Nephron (organoid): ENCODE data around the gene VPS13D.
"Not testable (repeated sequence)": the region's sequence is repeated elsewhere in the genome, so short reads cannot be mapped to it uniquely, and the experiment has no call there.

Source experiments
- H3K27ac Mint-ChIP-seq, 3 experiments: 2 replicates each; pipeline ENCODE4 v1.8.0; 2020; ENCODE audit warnings: mixed read lengths in 3 of 3, mild to moderate bottlenecking in 2 of 3, moderate library complexity in 1 of 3
- H3K27me3 Mint-ChIP-seq: 2 replicates; pipeline ENCODE4 v1.8.0; 2021; ENCODE audit warnings: low read depth, mild to moderate bottlenecking, moderate library complexity, mixed read lengths
- H3K36me3 Mint-ChIP-seq: 2 replicates; pipeline ENCODE4 v1.8.0; 2020; ENCODE audit warnings: low read depth, mixed read lengths
- H3K4me1 Mint-ChIP-seq: 2 replicates; pipeline ENCODE4 v1.8.0; 2020; ENCODE audit warnings: mixed read lengths
- H3K4me3 Mint-ChIP-seq, 3 experiments: 2 replicates each; pipeline ENCODE4 v1.8.0; 2020; ENCODE audit warnings: mild to moderate bottlenecking in 3 of 3, mixed read lengths in 3 of 3, moderate library complexity in 2 of 3
- H3K9me3 Mint-ChIP-seq: 2 replicates; pipeline ENCODE4 v1.8.0; 2020; ENCODE audit warnings: mixed read lengths
- TF ChIP-seq, protein P1 (sequence below), 3 experiments: fragments of 200-600 bp; sonication (generic); IDR thresholded peaks; one replicate each; pipeline ENCODE4 v1.5.0; 2021; ENCODE audit warnings: antibody characterized with exemption in 3 of 3; ENCODE audit not compliant: unreplicated experiment in 3 of 3

Gene VPS13D

DNA sequence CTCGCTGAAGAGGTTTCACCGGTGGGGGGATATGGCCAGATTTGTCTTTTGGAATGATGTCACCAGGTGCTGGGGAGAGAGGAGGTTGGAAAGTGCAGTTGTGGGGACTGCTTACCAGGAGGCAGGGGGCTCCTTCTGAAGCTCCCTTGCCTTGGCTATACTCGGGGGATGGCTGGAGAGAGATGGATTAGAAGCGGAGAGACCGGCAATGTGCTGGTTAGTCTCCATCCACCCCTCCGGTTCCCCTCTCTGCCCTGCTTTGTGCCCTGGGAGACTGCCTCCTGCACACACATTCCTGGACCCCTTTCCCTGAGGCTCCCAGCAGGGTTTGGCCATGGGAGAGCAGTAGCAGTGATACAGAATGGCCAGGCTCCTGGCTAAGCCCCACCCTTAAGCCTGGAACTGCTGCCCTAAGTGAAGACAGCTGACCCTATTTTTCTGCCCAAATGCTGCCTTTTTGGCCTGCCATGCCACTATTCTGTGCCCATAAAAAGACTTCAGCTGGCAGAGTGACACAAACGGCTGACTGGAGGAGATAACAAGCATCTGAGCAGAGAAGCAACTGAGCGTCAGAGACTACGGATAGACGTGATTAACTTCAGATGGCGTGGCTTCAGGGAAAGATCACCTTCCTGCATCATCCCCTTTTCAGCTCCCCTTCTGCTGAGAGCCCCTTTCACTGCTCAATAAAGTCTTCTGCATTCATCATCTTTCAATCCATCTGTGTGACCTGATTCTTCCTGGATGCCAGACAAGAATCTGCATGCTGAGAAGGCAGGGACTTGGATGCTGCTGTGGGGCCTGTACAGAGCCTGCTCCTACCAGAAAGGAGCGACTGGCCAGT, 14.5 kb upstream of the VPS13D start:
- Mint-ChIP-seq H3K27ac (no peak overlapping the region), H3K27me3 (peaks cover 14% of the 10 kb centered on the region), H3K4me1 (no peaks in the 10 kb centered on the region), H3K4me3 (no peak overlapping the region), H3K9me3 (peaks cover 13% of the 10 kb centered on the region), H3K36me3 (no peaks in the 10 kb centered on the region)
- TF ChIP-seq, protein P1, sequence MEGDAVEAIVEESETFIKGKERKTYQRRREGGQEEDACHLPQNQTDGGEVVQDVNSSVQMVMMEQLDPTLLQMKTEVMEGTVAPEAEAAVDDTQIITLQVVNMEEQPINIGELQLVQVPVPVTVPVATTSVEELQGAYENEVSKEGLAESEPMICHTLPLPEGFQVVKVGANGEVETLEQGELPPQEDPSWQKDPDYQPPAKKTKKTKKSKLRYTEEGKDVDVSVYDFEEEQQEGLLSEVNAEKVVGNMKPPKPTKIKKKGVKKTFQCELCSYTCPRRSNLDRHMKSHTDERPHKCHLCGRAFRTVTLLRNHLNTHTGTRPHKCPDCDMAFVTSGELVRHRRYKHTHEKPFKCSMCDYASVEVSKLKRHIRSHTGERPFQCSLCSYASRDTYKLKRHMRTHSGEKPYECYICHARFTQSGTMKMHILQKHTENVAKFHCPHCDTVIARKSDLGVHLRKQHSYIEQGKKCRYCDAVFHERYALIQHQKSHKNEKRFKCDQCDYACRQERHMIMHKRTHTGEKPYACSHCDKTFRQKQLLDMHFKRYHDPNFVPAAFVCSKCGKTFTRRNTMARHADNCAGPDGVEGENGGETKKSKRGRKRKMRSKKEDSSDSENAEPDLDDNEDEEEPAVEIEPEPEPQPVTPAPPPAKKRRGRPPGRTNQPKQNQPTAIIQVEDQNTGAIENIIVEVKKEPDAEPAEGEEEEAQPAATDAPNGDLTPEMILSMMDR (IDR thresholded peaks at IDR 0.05; ENCODE audit: unreplicated experiment in 3 of 3), result no peak

DNA sequence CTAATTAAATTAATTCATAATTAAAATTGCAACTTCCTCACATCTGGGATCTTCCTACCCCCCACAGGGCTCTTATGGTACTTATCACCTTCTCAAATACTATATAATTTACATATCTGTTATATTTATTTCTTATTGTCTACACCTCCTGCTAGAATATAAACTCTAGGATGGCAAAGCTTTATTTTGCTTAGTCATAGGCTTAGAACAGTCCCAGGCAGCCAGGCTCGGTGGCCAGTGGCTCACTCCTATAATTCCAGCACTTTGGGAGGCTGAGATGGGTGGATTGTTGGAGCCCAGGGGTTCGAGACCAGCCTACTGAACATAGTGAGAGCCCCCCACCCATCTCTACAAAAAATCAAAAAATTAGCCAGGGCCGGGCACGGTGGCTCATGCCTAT, 10.0 kb upstream of the VPS13D start:
- TF ChIP-seq, protein P1 (IDR thresholded peaks at IDR 0.05; ENCODE audit: unreplicated experiment in 3 of 3), result no peak
- Mint-ChIP-seq H3K4me3 (no peak overlapping the region), H3K27me3 (peaks cover 20% of the 10 kb centered on the region), H3K27ac (no peak overlapping the region), H3K4me1 (no peaks in the 10 kb centered on the region), H3K36me3 (peaks cover 4% of the 10 kb centered on the region), H3K9me3 (peaks cover 18% of the 10 kb centered on the region)

DNA sequence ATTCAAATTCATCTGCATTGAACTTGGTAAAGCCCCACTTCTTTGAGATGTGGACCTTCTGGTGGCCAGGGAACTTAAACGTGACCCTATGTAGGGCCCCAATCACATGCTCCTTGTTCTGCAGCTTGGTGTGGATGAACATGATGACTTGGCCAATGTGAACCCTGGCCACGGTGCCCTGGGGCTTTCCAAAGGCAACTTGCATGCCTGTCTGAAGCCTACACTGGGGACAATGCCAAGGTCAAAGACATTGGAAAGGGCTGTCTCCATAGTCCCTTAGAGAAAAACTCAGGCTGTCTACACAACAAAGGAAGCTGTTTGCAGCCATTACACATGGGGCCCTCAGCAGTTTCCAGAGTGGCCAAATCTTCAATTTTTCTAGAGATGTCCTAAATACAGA, 8.9 kb upstream of the VPS13D start:
- no peak overlapping the region for H3K27ac Mint-ChIP-seq
- peaks cover 22% of the 10 kb centered on the region for H3K27me3 Mint-ChIP-seq
- peaks cover 14% of the 10 kb centered on the region for H3K9me3 Mint-ChIP-seq
- no peak overlapping the region for H3K4me3 Mint-ChIP-seq
- TF ChIP-seq, protein P1 (IDR thresholded peaks at IDR 0.05; ENCODE audit: unreplicated experiment in 3 of 3), result no peak
- no peaks in the 10 kb centered on the region for H3K4me1 Mint-ChIP-seq
- H3K36me3 Mint-ChIP-seq, result peaks cover 4% of the 10 kb centered on the region

DNA sequence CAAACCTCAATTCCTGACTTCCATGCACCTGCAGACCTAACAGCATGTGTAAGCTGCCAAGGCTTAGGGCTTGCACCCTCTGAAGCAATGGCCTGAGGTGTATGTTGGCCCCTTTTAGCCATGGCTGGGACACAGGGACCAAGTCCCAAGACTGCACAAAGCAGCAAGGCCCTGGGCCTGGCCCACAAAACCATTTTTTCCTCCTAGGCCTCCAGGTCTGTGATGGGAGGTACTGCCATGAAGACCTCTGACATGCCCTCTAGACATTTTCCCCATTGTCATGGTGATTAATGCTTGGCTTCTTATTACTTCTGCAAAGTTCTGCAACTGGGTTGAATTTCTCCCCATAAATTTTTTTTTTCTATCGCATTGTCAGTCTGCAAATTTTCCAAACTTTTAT, 7.1 kb upstream of the VPS13D start:
- H3K27me3 Mint-ChIP-seq, result peaks cover 20% of the 10 kb centered on the region
- not testable (repeated sequence) for H3K36me3 Mint-ChIP-seq, H3K9me3 Mint-ChIP-seq, H3K4me1 Mint-ChIP-seq, H3K4me3 Mint-ChIP-seq, H3K27ac Mint-ChIP-seq

DNA sequence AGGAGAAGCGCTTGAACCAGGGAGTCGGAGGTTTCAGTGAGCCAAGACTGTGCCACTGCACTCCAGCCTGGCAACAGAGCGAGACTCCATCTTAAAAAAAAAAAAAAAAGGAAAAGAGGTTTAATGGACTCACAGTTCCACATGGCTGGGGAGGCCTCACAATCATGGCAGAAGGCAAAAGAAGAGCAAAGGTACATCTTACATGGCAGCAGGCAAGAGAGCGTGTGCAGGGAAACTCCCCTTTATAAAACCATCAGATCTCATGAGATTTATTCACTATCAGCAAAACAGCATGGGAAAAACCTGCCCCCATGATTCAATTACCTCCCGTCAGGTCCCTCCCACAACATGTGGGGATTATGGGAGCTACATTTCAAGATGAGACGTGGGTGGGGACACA, 5.7 kb upstream of the VPS13D start:
- not testable (repeated sequence) for H3K27ac Mint-ChIP-seq, H3K4me3 Mint-ChIP-seq, H3K36me3 Mint-ChIP-seq, H3K9me3 Mint-ChIP-seq, H3K4me1 Mint-ChIP-seq
- H3K27me3 Mint-ChIP-seq, result peaks cover 17% of the 10 kb centered on the region

DNA sequence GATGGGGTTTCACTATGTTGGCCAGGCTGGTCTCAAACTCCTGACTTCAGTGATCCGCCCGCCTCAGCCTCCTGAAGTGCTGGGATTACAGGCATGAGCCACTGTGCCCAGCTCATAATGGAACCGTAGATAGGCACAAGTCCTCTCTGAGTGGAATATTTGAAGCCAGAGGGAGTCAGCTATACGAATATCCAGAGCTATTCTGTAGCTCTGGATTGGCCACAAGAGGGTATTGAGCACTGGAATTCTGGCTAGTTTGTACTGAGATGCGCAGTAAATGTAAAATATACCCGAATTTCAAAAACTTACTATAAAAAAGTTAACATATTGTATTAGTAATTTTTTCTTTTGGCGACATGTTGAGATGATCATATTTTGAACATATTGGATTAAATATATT, 851 bp upstream of the VPS13D start:
- no peaks in the 10 kb centered on the region for H3K9me3 Mint-ChIP-seq
- H3K36me3 Mint-ChIP-seq, result no peaks in the 10 kb centered on the region
- H3K4me3 Mint-ChIP-seq, result peak overlapping the region; percentile 82 to 89 (median 87)
- H3K27me3 Mint-ChIP-seq, result peaks cover 4% of the 10 kb centered on the region
- peak overlapping the region in 1 of 3 experiments; percentile 48 for H3K27ac Mint-ChIP-seq
- no peaks in the 10 kb centered on the region for H3K4me1 Mint-ChIP-seq
- TF ChIP-seq, protein P1 (IDR thresholded peaks at IDR 0.05; ENCODE audit: unreplicated experiment in 3 of 3), result no peak

DNA sequence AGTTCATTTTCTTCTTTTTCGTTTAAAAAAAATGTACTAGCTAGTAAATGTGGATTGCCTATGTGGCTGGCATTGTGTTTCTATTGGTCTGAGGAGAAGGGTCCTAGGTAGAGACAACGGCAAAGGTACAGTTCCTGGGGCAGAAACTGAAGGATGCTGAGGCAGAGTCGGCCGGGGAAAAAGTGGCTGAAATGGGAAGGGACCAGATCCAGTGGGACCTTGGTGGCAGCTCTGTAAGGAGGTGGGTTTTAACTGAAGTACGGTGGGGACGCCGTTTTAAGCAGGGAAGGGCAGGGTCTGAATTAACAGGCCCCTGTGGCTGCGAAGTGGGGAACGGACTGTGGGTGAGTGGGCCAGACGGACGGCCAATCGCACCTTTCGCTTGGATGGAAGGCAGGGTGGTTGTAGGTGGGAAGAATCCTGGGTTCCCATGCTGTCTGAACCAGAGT, 420 bp upstream of the VPS13D start:
- TF ChIP-seq, protein P1 (IDR thresholded peaks at IDR 0.05; ENCODE audit: unreplicated experiment in 3 of 3), result no peak
- H3K4me1 Mint-ChIP-seq, result no peaks in the 10 kb centered on the region
- H3K27ac Mint-ChIP-seq, result peak overlapping the region in 2 of 3 experiments; percentile 48 to 66
- H3K27me3 Mint-ChIP-seq, result peaks cover 3% of the 10 kb centered on the region
- no peaks in the 10 kb centered on the region for H3K9me3 Mint-ChIP-seq
- peak overlapping the region; percentile 82 to 89 (median 87) for H3K4me3 Mint-ChIP-seq
- no peaks in the 10 kb centered on the region for H3K36me3 Mint-ChIP-seq
